ENCODE results near the gene PACRG.

- TF ChIP-seq CTCF (IDR thresholded peaks at IDR 0.05): no peak
- TF ChIP-seq POLR2AphosphoS5 (IDR thresholded peaks at IDR 0.05): no peak
Measured at GRCh38 chr6:163323705-163324104, 595.9 kb downstream of the PACRG start.

Data from prostate gland (tissue), 2 donors.